ENCODE data around the gene ACTR8. TPM values are rescaled to one million over a fixed set of nuclear protein-coding genes. Genes with fewer than 3 reads are reported as not detected.
A peak's percentile ranks its signal among the peaks of the same experiment; 100 is the strongest.

ACTR8 gene
- total RNA-seq, 1 donor from 2014 or later = 45.8 TPM

- H3K27me3 Mint-ChIP-seq (ENCODE audit: low read depth) = peaks cover 34% of the 10 kb centered on the region
- TF ChIP-seq, protein P1, sequence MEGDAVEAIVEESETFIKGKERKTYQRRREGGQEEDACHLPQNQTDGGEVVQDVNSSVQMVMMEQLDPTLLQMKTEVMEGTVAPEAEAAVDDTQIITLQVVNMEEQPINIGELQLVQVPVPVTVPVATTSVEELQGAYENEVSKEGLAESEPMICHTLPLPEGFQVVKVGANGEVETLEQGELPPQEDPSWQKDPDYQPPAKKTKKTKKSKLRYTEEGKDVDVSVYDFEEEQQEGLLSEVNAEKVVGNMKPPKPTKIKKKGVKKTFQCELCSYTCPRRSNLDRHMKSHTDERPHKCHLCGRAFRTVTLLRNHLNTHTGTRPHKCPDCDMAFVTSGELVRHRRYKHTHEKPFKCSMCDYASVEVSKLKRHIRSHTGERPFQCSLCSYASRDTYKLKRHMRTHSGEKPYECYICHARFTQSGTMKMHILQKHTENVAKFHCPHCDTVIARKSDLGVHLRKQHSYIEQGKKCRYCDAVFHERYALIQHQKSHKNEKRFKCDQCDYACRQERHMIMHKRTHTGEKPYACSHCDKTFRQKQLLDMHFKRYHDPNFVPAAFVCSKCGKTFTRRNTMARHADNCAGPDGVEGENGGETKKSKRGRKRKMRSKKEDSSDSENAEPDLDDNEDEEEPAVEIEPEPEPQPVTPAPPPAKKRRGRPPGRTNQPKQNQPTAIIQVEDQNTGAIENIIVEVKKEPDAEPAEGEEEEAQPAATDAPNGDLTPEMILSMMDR (IDR thresholded peaks at IDR 0.05; ENCODE audit: unreplicated experiment) = no peak
- no peaks in the 10 kb centered on the region for H3K36me3 Mint-ChIP-seq
- H3K9me3 Mint-ChIP-seq = no peaks in the 10 kb centered on the region
- H3K27ac Mint-ChIP-seq = no peak overlapping the region
- DNase-seq (ENCODE audit: low spot score in 2 of 2, unreplicated experiment in 2 of 2) = no peak
- peaks cover 15% of the 10 kb centered on the region for H3K4me1 Mint-ChIP-seq
- peak overlapping the region; percentile 67 for H3K4me3 Mint-ChIP-seq
Observed at GRCh38 chr3:53844262-53845102, 37.5 kb downstream of the ACTR8 start.

GRCh38 chr3:53843195-53844177 is 38.5 kb downstream of the ACTR8 start:
- Mint-ChIP-seq H3K27ac (no peak overlapping the region), H3K4me3 (no peak overlapping the region), H3K4me1 (peaks cover 15% of the 10 kb centered on the region), H3K9me3 (no peaks in the 10 kb centered on the region), H3K27me3 (ENCODE audit: low read depth) (peaks cover 29% of the 10 kb centered on the region), H3K36me3 (no peaks in the 10 kb centered on the region)
- TF ChIP-seq, protein P1 (IDR thresholded peaks at IDR 0.05; ENCODE audit: unreplicated experiment) = no peak
- DNase-seq (ENCODE audit: low spot score in 2 of 2, unreplicated experiment in 2 of 2) = no peak

- Mint-ChIP-seq H3K36me3 (no peaks in the 10 kb centered on the region), H3K9me3 (no peaks in the 10 kb centered on the region), H3K27ac (no peak overlapping the region), H3K4me3 (no peak overlapping the region), H3K27me3 (ENCODE audit: low read depth) (peaks cover 21% of the 10 kb centered on the region), H3K4me1 (peaks cover 15% of the 10 kb centered on the region)
- TF ChIP-seq, protein P1 (IDR thresholded peaks at IDR 0.05; ENCODE audit: unreplicated experiment) = no peak
- DNase-seq (ENCODE audit: low spot score in 2 of 2, unreplicated experiment in 2 of 2) = no peak
Observed at GRCh38 chr3:53842436-53843194, 39.3 kb downstream of the ACTR8 start.

DNA sequence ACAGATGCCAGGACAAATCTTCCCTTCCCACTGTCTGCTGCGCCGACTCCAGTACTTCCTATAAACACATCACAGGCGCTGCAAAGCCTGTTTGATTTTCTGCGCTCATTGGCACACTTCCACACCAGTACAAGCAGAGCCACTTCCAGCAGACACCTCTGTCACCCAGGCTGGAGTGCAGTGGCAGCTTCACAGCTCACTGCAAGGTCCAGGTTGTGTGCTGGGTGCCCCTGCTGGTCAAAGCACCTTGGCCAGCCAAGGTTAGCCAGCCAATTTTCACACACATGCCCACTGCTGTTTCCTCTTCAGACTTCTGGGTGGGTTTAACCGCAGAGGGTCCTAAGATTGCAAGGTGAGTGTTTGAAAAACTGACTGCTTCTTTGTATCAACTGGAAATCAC is 40.7 kb downstream of the ACTR8 start:
- Mint-ChIP-seq H3K27ac (no peak overlapping the region), H3K4me1 (peaks cover 13% of the 10 kb centered on the region), H3K4me3 (no peak overlapping the region), H3K9me3 (no peaks in the 10 kb centered on the region), H3K36me3 (no peaks in the 10 kb centered on the region), H3K27me3 (ENCODE audit: low read depth) (peaks cover 9% of the 10 kb centered on the region)
- no peak for DNase-seq (ENCODE audit: low spot score in 2 of 2, unreplicated experiment in 2 of 2)
- TF ChIP-seq, protein P1 (IDR thresholded peaks at IDR 0.05; ENCODE audit: unreplicated experiment) = no peak

GRCh38 chr3:53837331-53837730 is 44.6 kb downstream of the ACTR8 start:
- Mint-ChIP-seq H3K4me1 (peaks cover 1% of the 10 kb centered on the region), H3K36me3 (no peaks in the 10 kb centered on the region), H3K27me3 (ENCODE audit: low read depth) (no peaks in the 10 kb centered on the region), H3K27ac (no peak overlapping the region), H3K4me3 (no peak overlapping the region), H3K9me3 (no peaks in the 10 kb centered on the region)
- no peak for DNase-seq (ENCODE audit: low spot score in 2 of 2, unreplicated experiment in 2 of 2)
- TF ChIP-seq, protein P1 (IDR thresholded peaks at IDR 0.05; ENCODE audit: unreplicated experiment) = no peak

Measured in mesothelial cell of epicardium (in vitro differentiated cells).